HL-60/S4 treated with retinoic acid at 250 ng/mL for 4 days and 3 days (cell line): ENCODE measurements around the gene NAGLU.
"Not testable (repeated sequence)": the region's sequence is repeated elsewhere in the genome, so short reads cannot be mapped to it uniquely, and the experiment has no call there.

ENCODE experiments used
- in situ Hi-C: fragments of 300-500 bp; cut with MboI; formaldehyde crosslinking; loops from 2 replicates; pipeline ENCODE4 v1.7.0; 2022; ENCODE audit warnings: low sequenced_read_pairs

The NAGLU gene

GRCh38 chr17:42541041-42541833 lies 5.2 kb downstream of the NAGLU start:
- in situ Hi-C loops, result no loop called here

DNA sequence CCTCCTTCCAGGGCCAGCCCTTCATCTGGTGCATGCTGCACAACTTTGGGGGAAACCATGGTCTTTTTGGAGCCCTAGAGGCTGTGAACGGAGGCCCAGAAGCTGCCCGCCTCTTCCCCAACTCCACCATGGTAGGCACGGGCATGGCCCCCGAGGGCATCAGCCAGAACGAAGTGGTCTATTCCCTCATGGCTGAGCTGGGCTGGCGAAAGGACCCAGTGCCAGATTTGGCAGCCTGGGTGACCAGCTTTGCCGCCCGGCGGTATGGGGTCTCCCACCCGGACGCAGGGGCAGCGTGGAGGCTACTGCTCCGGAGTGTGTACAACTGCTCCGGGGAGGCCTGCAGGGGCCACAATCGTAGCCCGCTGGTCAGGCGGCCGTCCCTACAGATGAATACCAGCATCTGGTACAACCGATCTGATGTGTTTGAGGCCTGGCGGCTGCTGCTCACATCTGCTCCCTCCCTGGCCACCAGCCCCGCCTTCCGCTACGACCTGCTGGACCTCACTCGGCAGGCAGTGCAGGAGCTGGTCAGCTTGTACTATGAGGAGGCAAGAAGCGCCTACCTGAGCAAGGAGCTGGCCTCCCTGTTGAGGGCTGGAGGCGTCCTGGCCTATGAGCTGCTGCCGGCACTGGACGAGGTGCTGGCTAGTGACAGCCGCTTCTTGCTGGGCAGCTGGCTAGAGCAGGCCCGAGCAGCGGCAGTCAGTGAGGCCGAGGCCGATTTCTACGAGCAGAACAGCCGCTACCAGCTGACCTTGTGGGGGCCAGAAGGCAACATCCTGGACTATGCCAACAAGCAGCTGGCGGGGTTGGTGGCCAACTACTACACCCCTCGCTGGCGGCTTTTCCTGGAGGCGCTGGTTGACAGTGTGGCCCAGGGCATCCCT lies 7.4 kb downstream of the NAGLU start:
- in situ Hi-C loops, result no loop called here

GRCh38 chr17:42544874-42545283 lies 8.8 kb downstream of the NAGLU start:
- in situ Hi-C loops, result no loop called here

DNA sequence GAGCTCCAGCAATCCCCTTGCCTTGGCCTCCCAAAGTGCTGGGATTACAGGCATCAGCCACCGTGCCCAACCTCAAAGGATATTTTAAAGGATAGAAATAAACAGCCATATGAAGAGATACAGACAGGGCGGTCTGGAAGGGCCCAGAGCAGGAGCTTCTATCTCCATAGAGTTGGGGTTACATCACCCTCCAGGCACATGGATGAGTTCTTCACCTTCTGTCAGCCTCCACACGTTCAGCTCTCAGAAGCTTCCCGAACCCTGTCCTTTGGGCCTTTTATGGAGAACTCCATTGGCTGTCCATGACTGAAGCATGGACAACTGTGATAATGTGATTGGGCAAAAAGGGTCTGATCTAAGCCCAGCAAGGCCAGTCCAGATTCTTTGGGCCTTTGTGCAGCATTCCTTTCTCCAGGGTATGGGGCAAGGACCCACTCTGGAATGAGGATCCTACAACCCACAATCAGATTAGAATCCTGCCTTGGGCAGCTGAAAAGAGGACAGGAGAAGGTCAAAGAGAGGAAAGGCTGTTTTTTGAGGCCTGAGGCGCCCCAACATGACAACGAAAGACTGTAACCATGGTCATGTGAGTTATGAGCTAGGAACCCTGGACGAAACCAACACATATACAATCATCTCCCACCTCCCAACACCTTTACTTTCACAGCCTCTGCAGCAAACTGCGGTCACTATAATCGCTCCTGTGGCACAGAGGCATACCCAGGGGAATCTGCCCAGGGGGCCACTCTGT lies 9.9 kb downstream of the NAGLU start:
- in situ Hi-C loops, result not testable (repeated sequence)

DNA sequence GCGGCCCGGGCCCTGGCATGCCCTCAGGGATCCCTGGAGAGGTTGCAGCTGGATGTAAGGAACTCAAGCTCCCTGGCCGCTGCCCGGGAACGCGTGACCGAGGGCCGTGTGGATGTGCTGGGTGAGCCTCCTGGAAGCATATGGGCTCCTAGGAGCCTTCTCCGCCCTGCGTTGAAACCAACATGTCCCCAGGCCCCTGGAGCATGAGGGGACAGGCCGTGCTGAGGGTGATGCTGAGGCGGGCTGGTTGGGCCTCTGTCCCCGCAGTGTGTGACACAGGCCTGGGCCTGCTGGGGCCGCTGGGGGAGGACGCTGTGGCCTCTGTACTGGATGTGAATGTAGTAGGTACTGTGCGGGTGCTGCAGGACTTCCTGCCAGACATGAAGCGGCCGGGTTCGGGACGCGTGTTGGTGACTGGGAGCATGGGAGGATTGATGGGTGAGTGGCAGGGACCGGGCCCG lies 11.0 kb downstream of the NAGLU start:
- in situ Hi-C loops, result no loop called here

DNA sequence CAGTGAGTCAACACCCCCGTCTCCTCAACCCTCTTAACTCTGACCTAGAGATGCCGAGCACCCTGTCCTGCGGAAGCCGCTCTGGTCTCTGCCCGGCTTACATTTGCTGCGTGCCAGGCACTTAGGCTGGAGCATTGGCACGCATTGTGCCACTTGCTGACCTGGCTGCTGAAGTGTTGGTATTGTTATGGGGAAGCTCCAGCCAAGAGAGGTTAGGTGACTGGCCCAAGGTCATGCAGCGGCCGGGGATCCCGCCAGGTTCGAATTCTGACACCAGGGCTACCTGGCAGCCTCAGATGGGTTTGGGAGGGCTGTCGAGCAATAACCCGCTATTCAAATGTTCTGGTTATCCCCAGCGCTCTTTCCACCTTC lies 11.6 kb downstream of the NAGLU start:
- in situ Hi-C loops, result no loop called here

DNA sequence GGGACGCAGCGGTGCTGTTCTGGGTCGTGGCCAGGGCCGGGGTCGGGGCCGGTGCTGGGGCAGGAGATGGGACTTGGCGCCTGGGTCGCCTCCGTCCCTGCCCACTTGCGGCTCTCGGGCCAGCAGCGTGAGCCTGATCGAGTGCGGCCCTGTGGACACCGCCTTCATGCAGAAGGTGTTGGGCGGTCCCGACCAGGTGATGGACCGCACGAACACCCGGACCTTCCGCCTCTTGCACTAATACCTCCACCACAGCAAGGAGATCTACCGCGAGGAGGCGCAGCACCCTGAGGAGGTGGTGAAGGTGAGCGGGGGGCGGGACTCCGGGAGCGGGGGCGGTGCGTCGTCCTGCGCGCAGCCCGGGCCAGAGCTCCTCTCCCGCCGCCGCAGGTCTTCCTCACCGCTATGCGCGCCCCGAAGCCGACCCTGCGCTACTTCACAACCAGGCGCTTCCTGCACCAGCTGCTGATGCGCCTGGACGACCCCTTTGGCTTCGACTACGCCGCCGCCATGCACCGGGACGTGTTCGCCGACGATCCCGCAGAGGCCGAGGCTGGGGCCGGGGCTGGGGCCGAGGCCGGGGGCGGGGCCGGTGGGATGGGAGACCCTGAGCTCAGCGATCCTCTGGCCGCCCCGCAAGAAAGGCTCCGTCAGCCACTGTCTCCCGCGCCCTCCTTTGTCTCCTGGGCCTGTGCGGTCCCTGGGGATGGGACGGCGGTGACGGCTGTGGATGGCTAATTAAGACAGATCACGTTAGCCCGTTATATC lies 12.2 kb downstream of the NAGLU start:
- in situ Hi-C loops, result no loop called here

GRCh38 chr17:42548993-42549755 lies 13.1 kb downstream of the NAGLU start:
- in situ Hi-C loops, result no loop called here

- in situ Hi-C loops, result not testable (repeated sequence)
Observed at GRCh38 chr17:42552736-42553135, 16.7 kb downstream of the NAGLU start, which contains the start of gene HSD17B1. HSD17B1 (plus strand) TSS chr17:42552923; CDS start chr17:42552934, 11 bp downstream.

- in situ Hi-C loops, result no loop called here
Observed at GRCh38 chr17:42553161-42553818, 17.2 kb downstream of the NAGLU start.

DNA sequence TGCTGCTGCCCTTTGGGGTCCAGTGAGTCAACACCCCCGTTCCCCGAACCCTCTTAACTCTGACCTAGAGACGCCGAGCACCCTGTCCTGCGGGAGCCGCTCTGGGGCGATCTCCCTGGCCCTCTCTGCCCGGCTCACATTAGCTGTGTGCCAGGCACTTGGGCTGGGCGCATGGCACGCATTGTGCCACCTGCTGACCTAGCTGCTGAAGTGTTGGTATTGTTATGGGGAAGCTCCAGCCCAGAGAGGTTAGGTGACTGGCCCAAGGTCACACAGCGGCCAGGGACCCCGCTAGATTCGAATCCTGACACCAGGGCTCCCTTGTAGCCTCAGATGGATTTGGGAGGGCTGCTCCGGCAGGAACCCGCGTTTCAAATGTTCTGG lies 17.8 kb downstream of the NAGLU start:
- in situ Hi-C loops, result no loop called here

GRCh38 chr17:42554250-42555121 lies 18.4 kb downstream of the NAGLU start:
- in situ Hi-C loops, result no loop called here

DNA sequence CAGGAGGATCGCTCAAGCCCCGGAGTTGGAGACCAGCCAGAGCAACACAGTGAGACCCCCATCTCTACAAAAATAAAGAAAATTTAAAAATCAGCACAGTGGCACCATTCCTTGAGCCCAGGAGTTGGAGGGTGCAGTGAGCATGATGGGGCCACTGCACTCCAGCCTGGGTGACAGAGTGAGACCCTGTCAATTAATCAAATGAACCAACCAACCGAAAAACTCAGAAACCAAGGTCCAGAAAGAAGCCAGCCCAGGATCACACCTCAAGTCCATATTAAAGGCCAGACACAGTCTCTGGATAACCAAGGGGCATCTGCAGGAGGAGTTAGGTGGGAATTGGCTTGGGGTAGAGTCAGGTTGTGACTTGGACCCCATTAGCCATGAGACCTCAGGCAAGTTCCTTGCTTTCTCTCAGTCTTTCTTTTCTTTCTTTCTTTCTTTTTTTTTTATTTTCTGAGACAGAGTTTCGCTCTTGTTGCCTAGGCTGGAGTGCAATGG lies 19.1 kb downstream of the NAGLU start:
- in situ Hi-C loops, result no loop called here

- in situ Hi-C loops, result not testable (repeated sequence)
Observed at GRCh38 chr17:42555961-42556617, 20.0 kb downstream of the NAGLU start.

DNA sequence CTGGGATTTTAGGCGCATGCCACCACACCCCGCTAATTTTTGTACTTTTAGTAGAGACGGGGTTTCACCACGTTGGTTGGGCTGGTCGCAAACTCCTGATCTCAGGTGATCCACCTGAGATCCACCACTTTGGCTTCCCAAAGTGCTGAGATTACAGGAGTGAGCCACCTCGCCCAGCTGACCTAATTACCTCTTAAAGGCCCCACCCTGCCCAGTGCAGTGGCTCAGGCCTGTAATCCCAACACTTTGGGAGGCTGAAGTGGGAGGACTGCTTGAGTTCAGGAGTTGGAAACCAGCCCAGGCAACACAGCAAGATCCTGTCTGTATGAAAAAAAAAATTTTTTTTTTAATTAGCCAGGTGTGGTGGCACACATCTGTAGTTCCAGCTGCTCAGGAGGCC lies 23.0 kb downstream of the NAGLU start:
- in situ Hi-C loops, result no loop called here

DNA sequence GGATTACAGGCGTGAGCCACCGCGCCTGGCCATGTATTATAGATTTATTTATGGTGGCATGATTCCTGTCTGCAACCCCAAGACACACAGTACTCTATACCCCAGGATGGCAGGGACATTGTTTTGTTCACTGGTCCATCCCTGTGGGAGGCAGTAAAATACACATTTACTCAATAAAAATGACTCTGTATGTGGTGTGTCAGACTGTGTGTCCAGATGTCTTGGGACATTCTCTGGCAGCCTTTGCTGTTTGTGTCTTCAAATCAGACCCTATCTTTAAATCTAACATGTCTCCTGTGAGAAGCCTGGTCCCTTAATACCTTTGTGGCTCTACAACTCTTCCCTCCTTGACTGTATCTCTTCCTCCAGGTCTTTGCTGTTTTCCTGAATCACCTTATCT lies 24.2 kb downstream of the NAGLU start:
- in situ Hi-C loops, result no loop called here

DNA sequence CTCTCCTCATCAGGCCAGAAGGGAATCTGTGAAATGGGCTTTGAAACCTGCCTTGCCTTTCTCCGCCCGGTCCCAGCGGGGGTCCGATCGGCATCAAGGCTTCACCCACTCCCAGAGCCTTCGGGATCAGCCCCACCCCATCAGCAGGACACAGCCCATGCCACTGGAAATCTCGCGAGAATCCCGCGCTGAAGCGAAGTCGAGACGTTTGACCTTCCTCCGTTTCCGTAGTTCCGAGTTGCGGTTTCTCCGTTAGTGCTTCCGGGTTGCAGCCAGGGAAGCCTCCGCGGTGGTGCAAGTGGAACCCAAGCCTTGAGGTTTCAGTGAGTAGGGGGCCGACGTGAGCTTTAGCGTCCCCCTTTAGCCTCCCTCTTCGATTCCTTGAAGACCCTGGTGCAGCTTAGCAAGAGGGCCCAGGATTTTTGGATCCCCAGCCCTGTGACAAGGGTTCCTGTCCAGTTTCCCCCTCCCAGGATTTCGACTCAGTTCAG lies 25.9 kb downstream of the NAGLU start, which contains the start of gene COASY:
TSS of gene COASY (plus strand) at position 252 of the 491 bp plus-strand sequence. CDS start 475 bp downstream, outside the sequence.
- in situ Hi-C loops, result no loop called here
